DMS114 treated with DMSO at 0.1 percent for 48 hours (cell line): ENCODE data around the gene MAGEA2B.
"Not testable (repeated sequence)": the region's sequence is repeated elsewhere in the genome, so short reads cannot be mapped to it uniquely, and the experiment has no call there.

Source experiments
- DNase-seq: peaks from one replicate; lab custom pipeline; 2025; ENCODE audit not compliant: unreplicated experiment; lab: John Stamatoyannopoulos, UW

The MAGEA2B gene, protein sequence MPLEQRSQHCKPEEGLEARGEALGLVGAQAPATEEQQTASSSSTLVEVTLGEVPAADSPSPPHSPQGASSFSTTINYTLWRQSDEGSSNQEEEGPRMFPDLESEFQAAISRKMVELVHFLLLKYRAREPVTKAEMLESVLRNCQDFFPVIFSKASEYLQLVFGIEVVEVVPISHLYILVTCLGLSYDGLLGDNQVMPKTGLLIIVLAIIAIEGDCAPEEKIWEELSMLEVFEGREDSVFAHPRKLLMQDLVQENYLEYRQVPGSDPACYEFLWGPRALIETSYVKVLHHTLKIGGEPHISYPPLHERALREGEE

DNA sequence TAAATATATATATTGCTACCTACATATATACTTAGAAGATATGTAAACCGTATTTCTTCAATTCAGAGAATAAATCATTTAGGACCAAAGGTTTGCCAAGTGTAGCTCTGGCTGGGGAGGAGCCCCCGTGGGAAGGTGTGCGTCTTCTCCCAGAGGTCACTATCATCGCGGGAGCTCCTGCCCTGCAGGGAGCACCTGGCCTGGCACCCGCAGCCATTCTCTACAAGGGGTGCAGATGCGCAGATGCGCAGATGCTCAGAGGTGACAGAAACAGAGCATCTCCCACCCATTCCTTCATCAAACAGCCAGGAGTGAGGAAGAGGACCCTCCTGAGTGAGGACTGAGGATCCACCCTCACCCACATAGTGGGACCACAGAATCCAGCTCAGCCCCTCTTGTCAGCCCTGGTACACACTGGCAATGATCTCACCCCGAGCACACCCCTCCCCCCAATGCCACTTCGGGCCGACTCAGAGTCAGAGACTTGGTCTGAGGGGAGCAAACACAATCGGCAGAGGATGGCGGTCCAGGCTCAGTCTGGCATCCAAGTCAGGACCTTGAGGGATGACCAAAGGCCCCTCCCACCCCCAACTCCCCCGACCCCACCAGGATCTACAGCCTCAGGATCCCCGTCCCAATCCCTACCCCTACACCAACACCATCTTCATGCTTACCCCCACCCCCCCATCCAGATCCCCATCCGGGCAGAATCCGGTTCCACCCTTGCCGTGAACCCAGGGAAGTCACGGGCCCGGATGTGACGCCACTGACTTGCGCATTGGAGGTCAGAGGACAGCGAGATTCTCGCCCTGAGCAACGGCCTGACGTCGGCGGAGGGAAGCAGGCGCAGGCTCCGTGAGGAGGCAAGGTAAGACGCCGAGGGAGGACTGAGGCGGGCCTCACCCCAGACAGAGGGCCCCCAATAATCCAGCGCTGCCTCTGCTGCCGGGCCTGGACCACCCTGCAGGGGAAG, at the start of gene MAGEA2B:
TSS of gene MAGEA2B (plus strand) at position 814 of the 973 bp plus-strand sequence. CDS start 2,479 bp downstream, outside the sequence.
- DNase-seq = not testable (repeated sequence)

DNA sequence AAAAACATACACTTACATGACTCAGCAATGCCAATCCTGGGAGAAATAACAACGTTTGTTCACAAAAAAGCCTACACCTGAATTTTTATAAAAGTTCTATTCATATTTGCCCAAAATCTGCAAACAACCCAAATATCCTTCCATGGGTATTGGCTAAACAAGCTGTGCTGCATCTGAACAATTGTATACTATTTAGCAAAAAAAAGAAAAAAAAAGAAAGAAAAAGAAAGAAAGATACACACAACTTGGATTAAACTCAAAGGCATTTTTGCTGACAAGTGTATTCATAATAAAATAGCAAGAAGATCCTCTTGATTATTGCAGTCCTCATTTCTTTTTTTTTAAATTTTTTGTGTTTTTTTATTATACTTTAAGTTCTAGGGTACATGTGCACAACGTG, 40.3 kb upstream of the MAGEA2B start:
- DNase-seq = no peak

DNA sequence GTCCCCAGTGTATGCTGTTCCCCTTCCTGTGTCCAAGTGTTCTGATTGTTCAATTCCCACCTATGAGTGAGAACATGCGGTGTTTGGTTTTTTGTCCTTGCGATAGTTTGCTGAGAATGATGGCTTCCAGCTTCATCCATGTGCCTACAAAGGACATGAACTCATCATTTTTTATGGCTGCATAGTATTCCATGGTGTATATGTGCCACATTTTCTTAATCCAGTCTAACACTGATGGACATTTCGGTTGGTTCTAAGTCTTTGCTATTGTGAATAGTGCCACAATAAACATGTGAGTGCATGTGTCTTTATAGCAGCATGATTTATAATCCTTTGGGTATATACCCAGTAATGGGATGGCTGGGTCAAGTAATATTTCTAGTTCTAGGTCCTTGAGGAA, 39.8 kb upstream of the MAGEA2B start:
- not testable (repeated sequence) for DNase-seq

DNA sequence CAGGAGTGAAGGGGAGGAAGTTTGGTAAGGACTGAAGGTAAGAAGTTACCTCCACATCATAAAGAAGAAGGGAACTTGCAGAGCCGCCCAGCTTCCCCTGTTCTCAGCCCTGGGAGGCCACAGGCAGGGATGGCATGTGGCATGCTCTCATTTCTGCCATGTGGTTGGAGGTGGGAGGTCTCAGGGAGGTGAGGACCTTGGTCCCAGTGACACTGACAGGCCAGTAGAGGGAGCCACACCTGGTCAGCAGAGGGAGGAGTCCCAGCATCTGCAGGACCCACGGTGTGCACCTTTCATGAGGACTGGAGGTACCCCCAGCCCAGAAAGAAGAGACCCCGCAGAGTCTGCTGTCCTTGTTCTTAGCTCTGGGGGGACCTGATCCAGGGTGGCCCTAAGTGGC, 33.4 kb upstream of the MAGEA2B start:
- DNase-seq = not testable (repeated sequence)

DNA sequence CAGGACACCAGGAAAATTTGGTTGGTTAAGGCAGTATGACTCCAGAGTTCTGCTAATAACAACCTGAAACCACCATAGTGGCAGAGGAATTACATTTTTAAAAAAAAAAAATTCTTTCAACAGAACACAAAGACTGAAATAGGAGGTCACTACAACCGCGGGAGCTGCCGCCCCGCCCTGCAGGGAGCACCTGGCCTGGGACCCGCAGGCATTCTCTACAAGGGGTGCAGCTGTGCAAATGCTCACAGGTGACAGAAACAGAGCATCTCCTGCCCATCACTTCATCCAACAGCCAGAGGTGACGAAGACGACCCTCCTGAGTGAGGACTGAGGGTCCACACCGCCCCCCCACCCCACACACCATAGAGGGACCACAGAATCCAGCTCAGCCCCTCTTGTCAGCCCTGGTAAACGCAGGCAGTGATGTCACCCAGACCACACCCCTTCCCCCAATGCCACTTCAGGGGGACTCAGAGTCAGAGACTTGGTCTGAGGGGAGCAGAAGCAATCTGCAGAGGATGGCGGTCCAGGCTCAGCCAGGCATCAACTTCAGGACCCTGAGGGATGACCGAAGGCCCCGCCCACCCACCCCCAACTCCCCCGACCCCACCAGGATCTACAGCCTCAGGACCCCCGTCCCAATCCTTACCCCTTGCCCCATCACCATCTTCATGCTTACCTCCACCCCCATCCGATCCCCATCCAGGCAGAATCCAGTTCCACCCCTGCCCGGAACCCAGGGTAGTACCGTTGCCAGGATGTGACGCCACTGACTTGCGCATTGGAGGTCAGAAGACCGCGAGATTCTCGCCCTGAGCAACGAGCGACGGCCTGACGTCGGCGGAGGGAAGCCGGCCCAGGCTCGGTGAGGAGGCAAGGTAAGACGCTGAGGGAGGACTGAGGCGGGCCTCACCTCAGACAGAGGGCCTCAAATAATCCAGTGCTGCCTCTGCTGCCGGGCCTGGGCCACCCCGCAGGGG, 16.2 kb upstream of the MAGEA2B start, which contains the start of gene MAGEA3:
TSS of gene MAGEA3 (plus strand) at position 843 of the 980 bp plus-strand sequence. CDS start 2,039 bp downstream, outside the sequence.
- not testable (repeated sequence) for DNase-seq

DNA sequence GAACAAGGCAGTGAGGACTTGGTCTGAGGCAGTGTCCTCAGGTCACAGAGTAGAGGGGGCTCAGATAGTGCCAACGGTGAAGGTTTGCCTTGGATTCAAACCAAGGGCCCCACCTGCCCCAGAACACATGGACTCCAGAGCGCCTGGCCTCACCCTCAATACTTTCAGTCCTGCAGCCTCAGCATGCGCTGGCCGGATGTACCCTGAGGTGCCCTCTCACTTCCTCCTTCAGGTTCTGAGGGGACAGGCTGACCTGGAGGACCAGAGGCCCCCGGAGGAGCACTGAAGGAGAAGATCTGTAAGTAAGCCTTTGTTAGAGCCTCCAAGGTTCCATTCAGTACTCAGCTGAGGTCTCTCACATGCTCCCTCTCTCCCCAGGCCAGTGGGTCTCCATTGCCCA, 14.0 kb upstream of the MAGEA2B start:
- not testable (repeated sequence) for DNase-seq

DNA sequence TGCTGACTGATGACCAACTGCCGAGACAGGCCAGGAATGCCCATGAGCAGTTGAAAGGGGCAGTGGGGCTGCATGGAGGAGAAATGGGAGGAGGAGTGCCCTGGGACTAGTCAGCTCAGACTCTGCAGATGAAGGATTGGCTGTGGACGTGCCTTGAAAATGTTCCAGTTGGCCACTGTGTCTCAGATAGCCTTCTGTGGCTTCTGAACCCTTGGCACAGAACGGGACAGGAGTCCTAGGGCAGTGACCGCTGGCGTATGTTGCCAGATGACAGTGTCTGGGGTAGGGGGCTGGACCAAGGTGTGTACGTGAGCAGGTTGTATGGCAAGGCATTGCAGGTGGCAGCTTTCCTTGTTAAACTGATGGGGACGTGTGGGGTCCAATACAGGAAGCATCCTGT, 7.9 kb upstream of the MAGEA2B start:
- DNase-seq = not testable (repeated sequence)

DNA sequence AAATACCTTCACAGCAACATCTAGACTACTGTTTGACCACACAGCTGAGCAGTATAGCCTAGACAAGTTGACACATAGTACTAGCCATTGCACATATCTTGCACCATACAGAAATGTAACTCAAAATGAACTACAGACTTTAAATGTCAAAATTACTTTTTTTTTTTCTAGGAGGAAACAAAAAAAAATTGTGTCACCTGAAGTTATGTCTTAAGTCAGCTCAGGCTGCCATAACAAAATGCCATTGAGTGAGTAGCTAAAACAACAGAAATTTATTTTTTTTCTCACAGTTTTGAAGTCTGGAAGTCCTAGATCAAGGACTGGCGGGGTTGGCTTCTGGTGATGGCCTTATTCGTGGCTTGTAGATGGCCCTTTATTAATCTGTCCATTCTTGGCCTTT, 5.3 kb upstream of the MAGEA2B start, which contains the start of gene CSAG2:
TSS of gene CSAG2 (minus strand) at position 101 of the 400 bp plus-strand sequence. CDS start 161 bp downstream, outside the sequence.
- DNase-seq = not testable (repeated sequence)

DNA sequence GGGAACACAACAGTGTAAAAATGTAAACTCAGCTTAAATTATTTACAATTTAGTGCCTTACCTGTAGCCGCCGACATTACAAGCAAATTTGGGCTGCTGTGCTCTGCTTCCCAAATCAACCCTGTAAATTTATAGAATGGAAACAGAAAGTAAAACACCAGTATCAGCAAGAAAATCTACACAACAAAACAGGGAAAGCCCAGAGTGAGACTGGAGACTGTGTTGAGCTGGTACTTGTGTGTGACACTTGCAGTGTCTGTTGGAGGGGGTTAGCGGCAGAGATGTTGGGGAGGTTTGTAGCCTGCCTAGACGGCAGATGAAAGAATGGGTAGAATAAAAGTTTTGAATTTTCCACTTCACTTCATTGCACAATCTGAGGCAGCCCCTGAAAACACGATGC, 1.2 kb upstream of the MAGEA2B start:
- DNase-seq = not testable (repeated sequence)

DNA sequence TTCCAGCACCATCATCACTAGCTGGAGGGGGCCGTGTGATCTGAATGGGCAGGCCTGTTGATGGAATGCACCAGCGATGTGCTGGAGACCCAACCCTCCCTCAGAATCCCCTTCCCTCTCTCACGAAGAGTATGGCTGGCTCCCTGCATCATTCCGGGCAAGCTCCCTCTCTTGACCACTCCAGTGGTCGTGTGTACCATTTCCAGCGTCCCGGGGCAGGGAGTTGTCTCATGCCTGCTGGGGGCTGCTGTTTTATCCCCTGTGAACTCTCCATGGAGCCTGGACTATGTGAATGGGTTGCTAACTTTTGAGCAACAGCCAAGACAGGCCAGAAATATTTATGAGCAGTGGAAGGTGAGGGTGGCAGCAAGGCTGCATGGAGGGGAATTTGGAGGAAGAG, 11.0 kb downstream of the MAGEA2B start:
- no peak for DNase-seq

DNA sequence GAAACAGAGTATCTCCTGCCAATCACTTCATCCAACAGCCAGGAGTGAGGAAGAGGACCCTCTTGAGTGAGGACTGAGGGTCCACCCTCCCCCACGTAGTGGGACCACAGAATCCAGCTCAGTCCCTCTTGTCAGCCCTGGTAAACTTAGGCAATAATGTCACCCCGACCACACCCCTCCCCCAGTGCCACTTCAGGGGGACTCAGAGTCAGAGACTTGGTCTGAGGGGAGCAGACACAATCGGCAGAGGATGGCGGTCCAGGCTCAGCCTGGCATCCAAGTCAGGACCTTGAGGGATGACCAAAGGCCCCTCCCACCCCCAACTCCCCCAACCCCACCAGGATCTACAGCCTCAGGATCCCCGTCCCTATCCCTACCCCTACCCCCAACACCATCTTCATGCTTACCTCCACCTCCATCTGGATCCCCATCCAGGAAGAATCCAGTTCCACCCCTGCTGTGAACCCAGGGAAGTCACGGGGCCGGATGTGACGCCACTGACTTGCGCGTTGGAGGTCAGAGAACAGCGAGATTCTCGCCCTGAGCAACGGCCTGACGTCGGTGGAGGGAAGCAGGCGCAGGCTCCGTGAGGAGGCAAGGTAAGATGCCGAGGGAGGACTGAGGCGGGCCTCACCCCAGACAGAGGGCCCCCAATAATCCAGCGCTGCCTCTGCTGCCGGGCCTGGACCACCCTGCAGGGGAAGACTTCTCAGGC, 19.0 kb downstream of the MAGEA2B start, which contains the start of the genes CSAG1 and MAGEA12:
TSS of gene CSAG1 (minus strand) at position 461 of the 715 bp plus-strand sequence. CDS start 1,261 bp downstream, outside the sequence.
TSS of gene MAGEA12 (plus strand) at position 497 of the 715 bp plus-strand sequence. CDS start 2,405 bp downstream, outside the sequence.
- peak; percentile 31 for DNase-seq

DNA sequence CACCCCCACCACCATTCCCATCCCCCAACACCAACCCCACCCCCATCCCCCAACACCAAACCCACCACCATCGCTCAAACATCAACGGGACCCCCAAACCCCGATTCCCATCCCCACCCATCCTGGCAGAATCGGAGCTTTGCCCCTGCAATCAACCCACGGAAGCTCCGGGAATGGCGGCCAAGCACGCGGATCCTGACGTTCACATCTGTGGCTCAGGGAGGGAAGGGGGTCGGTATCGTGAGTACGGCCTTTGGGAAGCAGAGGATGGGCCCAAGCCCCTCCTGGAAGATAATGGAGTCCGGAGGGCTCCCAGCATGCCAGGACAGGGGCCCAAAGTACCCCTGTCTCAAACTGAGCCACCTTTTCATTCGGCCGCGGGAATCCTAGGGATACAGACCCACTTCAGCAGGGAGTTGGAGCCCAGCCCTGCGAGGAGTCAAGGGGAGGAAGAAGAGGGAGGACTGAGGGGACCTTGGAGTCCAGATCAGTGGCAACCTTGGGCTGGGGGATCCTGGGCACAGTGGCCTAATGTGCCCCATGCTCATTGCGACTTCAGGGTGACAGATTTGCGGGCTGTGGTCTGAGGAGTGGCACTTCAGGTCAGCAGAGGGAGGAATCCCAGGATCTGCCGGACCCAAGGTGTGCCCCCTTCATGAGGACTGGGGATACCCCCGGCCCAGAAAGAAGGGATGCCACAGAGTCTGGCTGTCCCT, 19.9 kb downstream of the MAGEA2B start:
- not testable (repeated sequence) for DNase-seq

DNA sequence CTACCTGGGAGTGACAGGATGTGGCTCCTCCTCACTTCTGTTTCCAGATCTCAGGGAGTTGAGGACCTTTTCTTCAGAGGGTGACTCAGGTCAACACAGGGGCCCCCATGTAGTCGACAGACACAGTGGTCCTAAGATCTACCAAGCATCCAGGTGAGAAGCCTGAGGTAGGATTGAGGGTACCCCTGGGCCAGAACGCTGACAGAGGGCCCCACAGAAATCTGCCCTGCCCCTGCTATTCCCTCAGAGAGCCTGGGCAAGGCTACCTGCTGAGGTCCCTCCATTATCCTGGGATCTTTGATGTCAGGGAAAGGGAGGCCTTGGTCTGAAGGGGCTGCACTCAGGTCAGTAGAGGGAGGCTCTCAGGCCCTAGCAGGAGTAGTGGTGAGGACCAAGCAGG, 20.7 kb downstream of the MAGEA2B start:
- no peak for DNase-seq

DNA sequence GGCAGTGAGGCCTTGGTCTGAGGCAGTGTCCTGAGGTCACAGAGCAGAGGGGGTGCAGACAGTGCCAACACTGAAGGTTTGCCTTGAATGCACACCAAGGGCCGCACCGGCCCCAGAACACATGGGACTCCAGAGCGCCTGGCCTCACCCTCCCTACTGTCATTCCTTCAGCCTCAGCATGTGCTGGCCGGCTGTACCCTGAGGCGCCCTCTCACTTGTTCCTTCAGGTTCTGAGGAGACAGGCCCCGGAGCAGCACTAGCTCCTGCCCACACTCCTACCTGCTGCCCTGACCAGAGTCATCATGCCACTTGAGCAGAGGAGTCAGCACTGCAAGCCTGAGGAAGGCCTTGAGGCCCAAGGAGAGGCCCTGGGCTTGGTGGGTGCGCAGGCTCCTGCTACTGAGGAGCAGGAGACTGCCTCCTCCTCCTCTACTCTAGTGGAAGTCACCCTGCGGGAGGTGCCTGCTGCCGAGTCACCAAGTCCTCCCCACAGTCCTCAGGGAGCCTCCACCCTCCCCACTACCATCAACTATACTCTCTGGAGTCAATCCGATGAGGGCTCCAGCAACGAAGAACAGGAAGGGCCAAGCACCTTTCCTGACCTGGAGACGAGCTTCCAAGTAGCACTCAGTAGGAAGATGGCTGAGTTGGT, 21.6 kb downstream of the MAGEA2B start:
- no peak for DNase-seq

DNA sequence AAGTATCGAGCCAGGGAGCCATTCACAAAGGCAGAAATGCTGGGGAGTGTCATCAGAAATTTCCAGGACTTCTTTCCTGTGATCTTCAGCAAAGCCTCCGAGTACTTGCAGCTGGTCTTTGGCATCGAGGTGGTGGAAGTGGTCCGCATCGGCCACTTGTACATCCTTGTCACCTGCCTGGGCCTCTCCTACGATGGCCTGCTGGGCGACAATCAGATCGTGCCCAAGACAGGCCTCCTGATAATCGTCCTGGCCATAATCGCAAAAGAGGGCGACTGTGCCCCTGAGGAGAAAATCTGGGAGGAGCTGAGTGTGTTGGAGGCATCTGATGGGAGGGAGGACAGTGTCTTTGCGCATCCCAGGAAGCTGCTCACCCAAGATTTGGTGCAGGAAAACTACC, 22.1 kb downstream of the MAGEA2B start:
- DNase-seq = not testable (repeated sequence)

DNA sequence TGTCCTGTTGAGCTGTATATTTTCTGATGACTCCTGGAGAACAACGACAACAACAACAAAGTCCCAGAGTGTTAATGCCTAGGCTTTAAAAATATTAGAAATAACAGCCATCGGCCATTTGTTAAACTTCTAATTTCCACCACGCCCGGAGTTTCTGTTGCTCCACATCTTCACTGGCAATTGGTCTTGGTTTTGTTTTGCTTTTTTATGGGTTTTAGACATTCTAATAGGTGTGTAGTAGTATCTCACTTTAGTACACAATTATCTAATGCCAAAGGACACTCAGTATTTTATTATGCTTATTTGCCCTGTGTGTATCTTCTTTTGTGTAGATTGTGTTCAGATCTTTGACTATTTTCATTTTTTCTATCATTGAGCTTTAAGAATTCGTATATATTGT, 24.1 kb downstream of the MAGEA2B start:
- DNase-seq = no peak

DNA sequence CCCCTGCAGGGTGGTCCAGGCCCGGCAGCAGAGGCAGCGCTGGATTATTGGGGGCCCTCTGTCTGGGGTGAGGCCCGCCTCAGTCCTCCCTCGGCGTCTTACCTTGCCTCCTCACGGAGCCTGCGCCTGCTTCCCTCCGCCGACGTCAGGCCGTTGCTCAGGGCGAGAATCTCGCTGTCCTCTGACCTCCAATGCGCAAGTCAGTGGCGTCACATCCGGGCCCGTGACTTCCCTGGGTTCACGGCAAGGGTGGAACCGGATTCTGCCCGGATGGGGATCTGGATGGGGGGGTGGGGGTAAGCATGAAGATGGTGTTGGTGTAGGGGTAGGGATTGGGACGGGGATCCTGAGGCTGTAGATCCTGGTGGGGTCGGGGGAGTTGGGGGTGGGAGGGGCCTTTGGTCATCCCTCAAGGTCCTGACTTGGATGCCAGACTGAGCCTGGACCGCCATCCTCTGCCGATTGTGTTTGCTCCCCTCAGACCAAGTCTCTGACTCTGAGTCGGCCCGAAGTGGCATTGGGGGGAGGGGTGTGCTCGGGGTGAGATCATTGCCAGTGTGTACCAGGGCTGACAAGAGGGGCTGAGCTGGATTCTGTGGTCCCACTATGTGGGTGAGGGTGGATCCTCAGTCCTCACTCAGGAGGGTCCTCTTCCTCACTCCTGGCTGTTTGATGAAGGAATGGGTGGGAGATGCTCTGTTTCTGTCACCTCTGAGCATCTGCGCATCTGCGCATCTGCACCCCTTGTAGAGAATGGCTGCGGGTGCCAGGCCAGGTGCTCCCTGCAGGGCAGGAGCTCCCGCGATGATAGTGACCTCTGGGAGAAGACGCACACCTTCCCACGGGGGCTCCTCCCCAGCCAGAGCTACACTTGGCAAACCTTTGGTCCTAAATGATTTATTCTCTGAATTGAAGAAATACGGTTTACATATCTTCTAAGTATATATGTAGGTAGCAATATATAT, 39.5 kb downstream of the MAGEA2B start, which contains the start of gene MAGEA2:
TSS of gene MAGEA2 (minus strand) at position 157 of the 965 bp plus-strand sequence. CDS start 2,479 bp downstream, outside the sequence.
- not testable (repeated sequence) for DNase-seq
